NCI-H1930 (cell line): ENCODE measurements around the gene TGFB2.

ENCODE experiments used
- DNase-seq, 2 experiments: peaks; one replicate each; lab custom pipeline; 2025; lab: John Stamatoyannopoulos, UW

The TGFB2 gene

GRCh38 chr1:218361298-218362065 lies 16.3 kb downstream of the TGFB2 start:
- DNase-seq, result no peak

- DNase-seq, result no peak
Observed at GRCh38 chr1:218362418-218363076, 17.4 kb downstream of the TGFB2 start.

GRCh38 chr1:218363141-218363540 lies 18.0 kb downstream of the TGFB2 start:
- no peak for DNase-seq

GRCh38 chr1:218364028-218364710 lies 19.0 kb downstream of the TGFB2 start:
- no peak for DNase-seq

- DNase-seq, result no peak
Observed at GRCh38 chr1:218365226-218365999, 20.3 kb downstream of the TGFB2 start.

GRCh38 chr1:218366322-218367052 lies 21.4 kb downstream of the TGFB2 start:
- no peak for DNase-seq

- no peak for DNase-seq
Observed at GRCh38 chr1:218367118-218367517, 22.0 kb downstream of the TGFB2 start.

- no peak for DNase-seq
Observed at GRCh38 chr1:218368686-218369085, 23.6 kb downstream of the TGFB2 start.

GRCh38 chr1:218369688-218370511 lies 24.8 kb downstream of the TGFB2 start:
- DNase-seq, result no peak

- no peak for DNase-seq
Observed at GRCh38 chr1:218371927-218372672, 27.0 kb downstream of the TGFB2 start.

GRCh38 chr1:218374401-218375353 lies 29.5 kb downstream of the TGFB2 start:
- no peak for DNase-seq

GRCh38 chr1:218376722-218377121 lies 31.6 kb downstream of the TGFB2 start:
- DNase-seq, result no peak

GRCh38 chr1:218377143-218377660 lies 32.1 kb downstream of the TGFB2 start:
- DNase-seq, result no peak

GRCh38 chr1:218380125-218380977 lies 35.2 kb downstream of the TGFB2 start:
- DNase-seq, result no peak

- DNase-seq, result no peak
Observed at GRCh38 chr1:218382261-218382660, 37.1 kb downstream of the TGFB2 start.

GRCh38 chr1:218383051-218383450 lies 37.9 kb downstream of the TGFB2 start:
- no peak for DNase-seq

- DNase-seq, result no peak
Observed at GRCh38 chr1:218383681-218384080, 38.5 kb downstream of the TGFB2 start.

GRCh38 chr1:218384581-218384993 lies 39.5 kb downstream of the TGFB2 start:
- no peak for DNase-seq
